GM12873 (cell line): Measurements from ENCODE around the gene NKD1.

Experiments used
- TF ChIP-seq, protein P1 (sequence below): IDR thresholded peaks from 2 replicates; pipeline ENCODE4 v1.5.1; 2012; ENCODE audit warnings: low read depth, mild to moderate bottlenecking, moderate library complexity, low read length, control low read depth; ENCODE audit not compliant: insufficient read depth; ENCODE audit errors: missing control alignments

Gene NKD1

DNA sequence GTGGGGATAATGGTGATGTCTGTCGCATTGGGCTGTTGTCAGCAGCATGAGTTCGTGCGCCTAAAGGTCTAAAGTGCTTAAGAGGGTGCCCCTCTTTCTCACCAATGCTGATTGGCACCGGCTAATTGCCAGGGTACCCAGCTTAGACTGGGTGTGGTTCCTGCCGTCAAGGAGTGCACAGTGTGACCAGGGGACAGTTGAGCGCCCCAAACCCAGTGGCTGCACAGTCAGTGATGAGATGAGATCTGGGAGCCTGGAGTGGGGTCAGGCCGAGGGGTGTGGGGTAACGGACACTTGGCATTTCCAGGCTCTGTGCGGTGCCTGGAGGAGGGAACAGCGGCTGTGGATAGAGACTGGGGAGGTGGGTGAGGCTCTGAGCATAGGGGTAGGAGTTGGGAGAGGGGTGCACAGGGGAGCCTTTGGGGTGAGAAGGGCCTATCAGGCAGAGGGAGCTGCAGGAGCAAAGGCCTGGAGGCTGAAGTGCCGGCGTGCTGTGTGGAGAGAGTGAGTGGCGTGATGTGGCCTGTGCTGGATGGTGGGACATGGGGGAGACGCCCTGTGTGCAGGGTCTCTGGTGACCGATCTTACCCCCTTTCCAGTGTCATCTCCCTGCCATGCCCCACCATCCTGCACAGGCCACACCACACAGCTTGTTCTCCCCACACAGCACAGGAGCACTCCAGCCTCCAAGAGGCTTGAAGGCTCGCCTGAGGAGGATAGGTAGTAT lies 74.6 kb downstream of the NKD1 start:
- TF ChIP-seq, protein P1, sequence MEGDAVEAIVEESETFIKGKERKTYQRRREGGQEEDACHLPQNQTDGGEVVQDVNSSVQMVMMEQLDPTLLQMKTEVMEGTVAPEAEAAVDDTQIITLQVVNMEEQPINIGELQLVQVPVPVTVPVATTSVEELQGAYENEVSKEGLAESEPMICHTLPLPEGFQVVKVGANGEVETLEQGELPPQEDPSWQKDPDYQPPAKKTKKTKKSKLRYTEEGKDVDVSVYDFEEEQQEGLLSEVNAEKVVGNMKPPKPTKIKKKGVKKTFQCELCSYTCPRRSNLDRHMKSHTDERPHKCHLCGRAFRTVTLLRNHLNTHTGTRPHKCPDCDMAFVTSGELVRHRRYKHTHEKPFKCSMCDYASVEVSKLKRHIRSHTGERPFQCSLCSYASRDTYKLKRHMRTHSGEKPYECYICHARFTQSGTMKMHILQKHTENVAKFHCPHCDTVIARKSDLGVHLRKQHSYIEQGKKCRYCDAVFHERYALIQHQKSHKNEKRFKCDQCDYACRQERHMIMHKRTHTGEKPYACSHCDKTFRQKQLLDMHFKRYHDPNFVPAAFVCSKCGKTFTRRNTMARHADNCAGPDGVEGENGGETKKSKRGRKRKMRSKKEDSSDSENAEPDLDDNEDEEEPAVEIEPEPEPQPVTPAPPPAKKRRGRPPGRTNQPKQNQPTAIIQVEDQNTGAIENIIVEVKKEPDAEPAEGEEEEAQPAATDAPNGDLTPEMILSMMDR, result no peak

DNA sequence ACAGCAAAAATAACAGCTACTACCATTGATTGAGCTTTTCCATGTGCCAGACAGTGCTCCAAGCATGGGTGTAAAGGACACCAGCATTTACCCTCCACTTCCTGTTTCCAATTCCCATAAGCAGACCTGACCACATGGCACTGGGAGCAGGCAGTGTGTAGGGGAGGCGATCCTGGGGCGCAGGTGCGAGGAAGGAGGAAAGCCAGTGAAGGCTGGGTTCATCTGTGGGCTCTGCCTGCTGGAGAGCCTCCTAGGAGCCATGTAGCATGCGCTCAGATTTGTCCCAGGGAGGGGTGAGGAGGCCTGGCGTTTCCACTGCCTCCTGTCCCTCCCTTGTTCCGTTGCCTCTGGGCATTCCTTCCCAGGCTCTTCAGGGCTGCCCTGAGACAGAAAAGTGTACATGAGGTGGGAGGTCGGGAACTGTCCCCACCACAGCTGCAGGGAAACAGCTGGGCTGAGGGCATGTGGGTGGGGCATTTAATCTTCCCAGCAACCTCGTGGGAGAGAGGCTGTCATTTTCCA lies 76.3 kb downstream of the NKD1 start:
- TF ChIP-seq, protein P1, result no peak

DNA sequence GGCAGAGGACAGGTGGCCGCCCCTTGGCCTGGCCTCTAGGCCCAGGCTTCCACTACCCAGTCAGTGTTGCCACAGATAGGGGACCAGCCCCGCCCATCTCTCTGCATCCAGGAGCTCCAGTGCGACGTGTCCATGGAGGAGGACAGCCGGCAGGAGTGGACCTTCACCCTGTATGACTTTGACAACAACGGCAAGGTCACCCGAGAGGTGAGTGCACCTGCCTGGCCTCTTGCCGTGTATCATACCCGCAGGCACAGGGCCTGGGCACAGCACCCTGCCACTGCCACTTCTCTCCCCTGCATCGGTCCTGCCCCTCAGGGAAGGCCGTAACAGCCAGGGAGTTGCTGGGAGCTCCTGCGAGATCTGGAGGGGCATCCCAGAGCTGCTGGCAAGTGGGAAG lies 77.2 kb downstream of the NKD1 start:
- TF ChIP-seq, protein P1, result no peak

GRCh38 chr16:50626868-50627267 lies 78.7 kb downstream of the NKD1 start:
- TF ChIP-seq, protein P1, result no peak

DNA sequence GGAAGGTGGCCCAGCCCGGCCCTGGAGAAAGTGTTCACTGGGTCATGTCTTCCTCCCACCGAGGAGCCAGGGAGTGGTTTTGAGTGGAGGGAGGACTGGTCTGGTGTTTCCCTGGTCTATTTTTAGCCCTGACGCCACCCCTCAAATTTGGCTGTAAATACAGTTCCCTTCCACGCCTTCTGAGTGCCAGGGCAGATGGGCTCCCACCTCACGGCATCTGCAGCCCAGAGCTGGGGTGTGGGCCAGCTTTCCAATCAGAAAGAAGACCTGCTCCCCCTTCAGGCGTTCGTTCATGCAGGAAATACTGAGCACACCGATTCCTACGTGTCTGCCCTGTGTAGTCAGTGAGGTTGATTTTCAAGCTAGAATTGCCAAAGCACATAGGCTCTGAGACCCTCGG lies 79.2 kb downstream of the NKD1 start:
- TF ChIP-seq, protein P1, result peak; percentile 46

DNA sequence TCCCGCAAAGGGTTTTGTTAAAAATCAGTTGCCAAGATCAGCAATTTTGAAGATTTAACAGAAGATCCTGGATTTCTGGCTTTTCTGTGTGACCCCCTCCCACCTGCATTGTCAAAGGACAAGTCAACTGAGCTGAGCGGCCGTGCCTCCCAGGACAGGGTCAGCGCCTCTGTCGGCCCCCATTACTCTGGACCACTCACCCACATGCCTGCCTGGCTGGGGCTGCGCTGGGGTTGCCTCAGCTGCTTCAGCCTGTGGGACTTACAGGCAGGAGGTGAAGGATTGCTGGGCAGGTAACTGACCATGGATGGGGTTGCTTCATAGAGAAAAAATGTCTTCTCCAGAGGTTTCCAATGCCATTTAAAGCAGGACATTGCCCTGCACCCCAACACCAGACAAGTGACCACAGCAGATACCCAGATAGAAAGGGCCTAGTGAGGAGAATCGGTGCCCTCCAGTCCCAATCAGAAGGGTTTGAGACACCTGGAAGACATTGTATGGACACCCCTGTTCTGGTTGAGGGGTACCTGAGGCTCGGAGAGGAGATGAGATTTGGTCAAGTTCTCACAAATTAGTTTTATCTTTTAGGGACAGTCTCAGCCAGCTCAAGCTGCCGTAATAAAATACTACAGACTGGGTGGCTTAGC lies 80.1 kb downstream of the NKD1 start:
- TF ChIP-seq, protein P1, result no peak

DNA sequence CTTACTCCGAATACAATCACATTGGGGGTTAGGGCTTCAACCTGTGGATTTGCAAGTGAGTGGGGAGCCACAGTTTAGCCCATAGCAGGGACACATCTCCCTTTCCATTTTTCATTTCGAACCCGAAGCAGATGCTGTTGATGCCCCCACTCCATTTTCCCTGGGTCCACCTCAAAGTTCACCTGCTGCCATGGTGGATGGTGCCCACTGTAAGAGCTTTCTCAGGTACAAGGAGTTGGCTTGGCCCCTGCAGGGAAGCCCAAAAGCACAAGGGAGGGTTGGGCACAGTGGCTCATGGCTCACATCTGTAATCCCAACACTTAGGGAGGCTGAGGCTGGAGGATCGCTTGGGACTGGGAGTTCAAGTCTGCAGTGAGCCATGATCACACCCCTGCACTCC lies 81.1 kb downstream of the NKD1 start:
- TF ChIP-seq, protein P1, result no peak
